Hematopoietic multipotent progenitor cell treated with erythropoietin and hydrocortisone succinate and interleukin-3 and kit ligand, for 8 days (in vitro differentiated cells): ENCODE results near the gene ITGBL1.

Experiments used
- DNase-seq: peaks from one replicate; pipeline ENCODE4 v3.0.0-alpha.2; 2015

ITGBL1 gene

GRCh38 chr13:101631395-101631794, 178.9 kb downstream of the ITGBL1 start:
- no peak for DNase-seq

GRCh38 chr13:101634142-101634541, 181.7 kb downstream of the ITGBL1 start:
- no peak for DNase-seq

- DNase-seq: no peak
These were observed 187.2 kb downstream of the ITGBL1 start for GRCh38 chr13:101639711-101640110.

- DNase-seq: no peak
These were observed 188.4 kb downstream of the ITGBL1 start for GRCh38 chr13:101640788-101641400.

- no peak for DNase-seq
These were observed 193.4 kb downstream of the ITGBL1 start for GRCh38 chr13:101645871-101646270.

- DNase-seq: no peak
These were observed 195.3 kb downstream of the ITGBL1 start for GRCh38 chr13:101647760-101648159.

GRCh38 chr13:101648766-101649487, 196.5 kb downstream of the ITGBL1 start:
- DNase-seq: no peak

GRCh38 chr13:101649488-101650126, 197.1 kb downstream of the ITGBL1 start:
- no peak for DNase-seq

- no peak for DNase-seq
These were observed 202.4 kb downstream of the ITGBL1 start for GRCh38 chr13:101654883-101655282.

- no peak for DNase-seq
These were observed 203.0 kb downstream of the ITGBL1 start for GRCh38 chr13:101655435-101655834.

- DNase-seq: no peak
These were observed 208.2 kb downstream of the ITGBL1 start for GRCh38 chr13:101660711-101661110.

- DNase-seq: no peak
These were observed 209.4 kb downstream of the ITGBL1 start for GRCh38 chr13:101661839-101662238.

- DNase-seq: no peak
These were observed 221.1 kb downstream of the ITGBL1 start for GRCh38 chr13:101673360-101674105.

GRCh38 chr13:101681834-101682233, 229.4 kb downstream of the ITGBL1 start:
- DNase-seq: no peak

- DNase-seq: no peak
These were observed 233.5 kb downstream of the ITGBL1 start for GRCh38 chr13:101686003-101686402.

- DNase-seq: no peak
These were observed 238.4 kb downstream of the ITGBL1 start for GRCh38 chr13:101690871-101691270.

GRCh38 chr13:101691341-101691860, 238.9 kb downstream of the ITGBL1 start:
- no peak for DNase-seq

GRCh38 chr13:101695870-101696516, 243.5 kb downstream of the ITGBL1 start:
- DNase-seq: no peak

GRCh38 chr13:101697745-101698144, 245.3 kb downstream of the ITGBL1 start:
- no peak for DNase-seq

GRCh38 chr13:101698400-101698799, 245.9 kb downstream of the ITGBL1 start:
- no peak for DNase-seq

GRCh38 chr13:101700598-101700997, 248.1 kb downstream of the ITGBL1 start:
- DNase-seq: no peak

- no peak for DNase-seq
These were observed 250.6 kb downstream of the ITGBL1 start for GRCh38 chr13:101703081-101703480.

GRCh38 chr13:101703838-101704237, 251.4 kb downstream of the ITGBL1 start:
- no peak for DNase-seq
